MCF 10A (cell line): ENCODE data around the gene FERMT3. TPM values are rescaled to one million over a fixed set of nuclear protein-coding genes. Genes with fewer than 3 reads are reported as not detected.
"Not testable (repeated sequence)": the region's sequence is repeated elsewhere in the genome, so short reads cannot be mapped to it uniquely, and the experiment has no call there.

Experiments used
- BruUV-seq: library from RNA; stranded (reverse); fragments of 400-500 nt; replicated peaks from 2 replicates; lab custom pipeline; 2021; lab: Mats Ljungman, UMichigan
- CTCF ChIA-PET: fragments of 300-600 bp; sonication (Branson Sonifier 250); formaldehyde crosslinking; extraction: SDS; loops from one replicate; lab custom pipeline; 2021; ENCODE audit warnings: antibody characterized with exemption, inconsistent platforms; lab: Yijun Ruan, JAX
- POLR2A ChIA-PET: fragments of 300-600, 350-650 bp; sonication (Branson Sonifier 250); formaldehyde crosslinking; extraction: SDS; loops from one replicate; lab custom pipeline; 2020; ENCODE audit warnings: antibody characterized with exemption, inconsistent platforms; lab: Yijun Ruan, JAX
- DNase-seq: peaks from one replicate; pipeline ENCODE4 v3.0.0-alpha.2; 2018; ENCODE audit not compliant: unreplicated experiment
- H3K27ac Mint-ChIP-seq: one replicate; pipeline ENCODE4 v1.8.0; 2022; ENCODE audit warnings: mild to moderate bottlenecking, low read depth, mixed read lengths; ENCODE audit not compliant: unreplicated experiment
- H3K27me3 Mint-ChIP-seq: one replicate; pipeline ENCODE4 v1.8.0; 2022; ENCODE audit warnings: mixed read lengths; ENCODE audit not compliant: insufficient read depth, unreplicated experiment
- H3K36me3 Mint-ChIP-seq: one replicate; pipeline ENCODE4 v1.8.0; 2022; ENCODE audit warnings: mild to moderate bottlenecking, moderate library complexity, mixed read lengths; ENCODE audit not compliant: insufficient read depth, unreplicated experiment
- H3K4me1 Mint-ChIP-seq: one replicate; pipeline ENCODE4 v1.8.0; 2022; ENCODE audit warnings: mixed read lengths; ENCODE audit not compliant: insufficient read depth, unreplicated experiment
- H3K4me3 Mint-ChIP-seq: one replicate; pipeline ENCODE4 v1.8.0; 2022; ENCODE audit warnings: mild to moderate bottlenecking, moderate library complexity, mixed read lengths; ENCODE audit not compliant: unreplicated experiment
- H3K9me3 Mint-ChIP-seq: one replicate; pipeline ENCODE4 v1.8.0; 2022; ENCODE audit warnings: mixed read lengths; ENCODE audit not compliant: unreplicated experiment
- CTCF ChIP-seq: fragments of 200-600 bp; IDR thresholded peaks from one replicate; pipeline ENCODE4 v1.8.0; 2022; ENCODE audit warnings: antibody characterized with exemption, mild to moderate bottlenecking; ENCODE audit not compliant: unreplicated experiment
- intact Hi-C: fragments of 100-400 bp; cut with micrococcal nuclease; formaldehyde crosslinking; loops from 2 replicates; pipeline ENCODE4 v1.14.1; 2022
- total RNA-seq: library from RNA; stranded (reverse); gene quantifications from 2 replicates; pipeline ENCODE4 v1.2.3, GENCODE V29; 2022

The FERMT3 gene
- total RNA-seq, 1 experiment from 2014 or later = 0.44 TPM

GRCh38 chr11:64245797-64246620, 39.5 kb downstream of the FERMT3 start:
- peak; percentile 97 for DNase-seq
- H3K27me3 Mint-ChIP-seq = no peaks in the 10 kb centered on the region
- BruUV-seq = TSS peak; percentile 45
- ChIA-PET CTCF (interaction anchor here (0.6 to 3.1 kb wide), 12 partner anchors 10 to 404 kb away, joined by 3 to 27 read pairs (median 3); partner anchors contain the start of genes CATSPERZ and ESRRA), POLR2A (interaction anchor here (0.6 to 10.8 kb wide), 23 partner anchors 8 to 1699 kb away, joined by 3 to 122 read pairs (median 7); partner anchors contain the start of genes AHNAK, BAD, CATSPERZ and DNAJC4)
- intact Hi-C loops = loop anchor here (2.0 kb wide), 1 partner anchor 59 kb away; the partner anchor contains the start of gene ESRRA
- peak overlapping the region; percentile 69 for H3K27ac Mint-ChIP-seq
- H3K36me3 Mint-ChIP-seq = peaks cover 27% of the 10 kb centered on the region
- H3K4me3 Mint-ChIP-seq = peak overlapping the region; percentile 93
- no peaks in the 10 kb centered on the region for H3K9me3 Mint-ChIP-seq
- TF ChIP-seq CTCF = no peak
- H3K4me1 Mint-ChIP-seq = peaks cover 15% of the 10 kb centered on the region

- intact Hi-C loops = loop anchor here (2.0 kb wide), 1 partner anchor 58 kb away; the partner anchor contains the start of gene ESRRA
- H3K27ac Mint-ChIP-seq = peak overlapping the region; percentile 63
- H3K4me1 Mint-ChIP-seq = peaks cover 15% of the 10 kb centered on the region
These were observed 40.0 kb downstream of the FERMT3 start for GRCh38 chr11:64246621-64246870.

GRCh38 chr11:64246871-64247728, 40.6 kb downstream of the FERMT3 start, which contains the start of gene PPP1R14B:
Gene PPP1R14B (minus strand): TSS chr11:64246943. CDS start chr11:64246673, 270 bp downstream.
- CTCF ChIA-PET = interaction anchor here (0.9 to 1.7 kb wide), 3 partner anchors 43 to 66 kb away, joined by 3 to 4 read pairs (median 4); no protein-coding TSS in a partner anchor
- H3K36me3 Mint-ChIP-seq = peaks cover 27% of the 10 kb centered on the region
- no peaks in the 10 kb centered on the region for H3K27me3 Mint-ChIP-seq
- peak within 1 kb of the TSS; percentile 69 for H3K27ac Mint-ChIP-seq
- no peaks in the 10 kb centered on the region for H3K9me3 Mint-ChIP-seq
- peak; percentile 86 for DNase-seq
- POLR2A ChIA-PET = interaction anchor here (0.7 to 10.8 kb wide), 18 partner anchors 9 to 113 kb away, joined by 3 to 122 read pairs (median 10); partner anchors contain the start of genes BAD, CATSPERZ, DNAJC4 and ESRRA
- no peak for TF ChIP-seq CTCF
- no TSS peak for BruUV-seq
- intact Hi-C loops = loop anchor here (2.0 kb wide), 1 partner anchor 58 kb away; the partner anchor contains the start of gene ESRRA
- H3K4me3 Mint-ChIP-seq = peak within 1 kb of the TSS; percentile 93
- peaks cover 15% of the 10 kb centered on the region for H3K4me1 Mint-ChIP-seq

More at GRCh38 chr11:64246621-64246870, 40.0 kb downstream of the FERMT3 start:
- DNase-seq, BruUV-seq, H3K9me3 Mint-ChIP-seq, H3K27me3 Mint-ChIP-seq: not testable (repeated sequence)
- ChIA-PET CTCF (interaction anchor here (0.6 to 1.6 kb wide), 3 partner anchors 22 to 108 kb away, joined by 3 to 4 read pairs (median 3); no protein-coding TSS in a partner anchor), POLR2A (interaction anchor here (0.9 to 10.8 kb wide), 18 partner anchors 8 to 1699 kb away, joined by 3 to 122 read pairs (median 10); partner anchors contain the start of genes AHNAK, BAD, CATSPERZ and DNAJC4)
- Mint-ChIP-seq H3K36me3 (peaks cover 27% of the 10 kb centered on the region), H3K4me3 (peak overlapping the region; percentile 93)
